PC-3 (cell line): ENCODE data around the gene CGRRF1.
A peak's percentile ranks its signal among the peaks of the same experiment; 100 is the strongest.

Experiments used
- EZH2 ChIP-seq: fragments of 300-600 bp; sonication (generic); IDR thresholded peaks from one replicate; pipeline ENCODE4 v1.6.1; 2017; ENCODE audit warnings: antibody characterized with exemption, mild to moderate bottlenecking, low read length; ENCODE audit not compliant: unreplicated experiment
- EZH2phosphoT487 ChIP-seq: fragments of 300-600 bp; sonication (generic); IDR thresholded peaks from 2 replicates; pipeline ENCODE4 v1.6.1; 2018; ENCODE audit warnings: mild to moderate bottlenecking, antibody characterized with exemption, low read length, borderline replicate concordance
- TF ChIP-seq, protein P1 (sequence below): fragments of 300-600 bp; sonication (generic); conservative IDR thresholded peaks from 2 replicates; pipeline ENCODE4 v1.5.1; 2017; ENCODE audit warnings: antibody characterized with exemption, low read depth, mild to moderate bottlenecking, low read length

DNA sequence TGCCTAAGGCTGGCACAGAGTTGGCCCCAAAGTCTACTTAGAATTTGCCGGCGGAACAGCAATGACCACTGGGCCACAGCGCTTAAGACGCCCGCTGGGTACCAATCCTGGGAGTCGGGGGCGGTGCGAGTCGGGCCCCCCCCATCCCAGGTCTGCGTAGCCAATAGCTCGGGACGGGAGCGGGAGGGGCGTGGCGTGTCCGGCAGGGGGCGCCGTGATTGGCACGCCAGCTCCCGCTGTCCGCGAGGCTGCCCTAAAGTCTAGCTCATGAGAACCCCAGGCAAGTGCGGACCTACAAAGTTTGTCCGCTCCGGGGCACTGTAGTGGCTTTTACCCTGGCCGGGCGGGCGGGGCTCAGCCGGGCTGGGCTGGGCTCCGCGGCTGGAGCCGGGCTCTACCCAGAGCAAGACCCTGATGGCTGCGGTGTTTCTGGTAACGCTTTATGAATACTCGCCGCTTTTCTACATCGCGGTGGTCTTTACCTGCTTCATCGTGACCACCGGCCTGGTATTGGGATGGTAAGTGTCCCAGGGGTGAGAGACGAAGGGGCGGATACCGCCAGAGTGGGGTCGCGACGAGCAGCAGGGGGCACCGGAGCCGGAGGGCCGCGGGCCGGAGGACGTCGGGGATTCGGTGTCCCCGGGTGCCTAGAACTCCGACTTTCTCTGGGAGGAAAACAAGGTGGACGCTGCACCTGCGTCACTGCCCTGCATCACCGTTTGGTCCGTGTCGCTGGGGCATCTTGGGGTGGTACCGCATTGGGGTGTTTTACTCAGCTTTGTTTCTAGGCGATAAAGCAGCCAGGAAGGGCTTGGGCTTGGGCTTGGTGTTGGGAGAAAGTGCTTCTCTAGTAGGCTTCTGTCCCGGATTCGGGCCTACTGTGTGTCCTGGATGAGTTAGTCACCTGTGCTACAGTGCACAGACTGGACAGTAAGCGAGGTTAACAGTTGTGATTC lies at the start of gene CGRRF1:
- TF ChIP-seq, protein P1, sequence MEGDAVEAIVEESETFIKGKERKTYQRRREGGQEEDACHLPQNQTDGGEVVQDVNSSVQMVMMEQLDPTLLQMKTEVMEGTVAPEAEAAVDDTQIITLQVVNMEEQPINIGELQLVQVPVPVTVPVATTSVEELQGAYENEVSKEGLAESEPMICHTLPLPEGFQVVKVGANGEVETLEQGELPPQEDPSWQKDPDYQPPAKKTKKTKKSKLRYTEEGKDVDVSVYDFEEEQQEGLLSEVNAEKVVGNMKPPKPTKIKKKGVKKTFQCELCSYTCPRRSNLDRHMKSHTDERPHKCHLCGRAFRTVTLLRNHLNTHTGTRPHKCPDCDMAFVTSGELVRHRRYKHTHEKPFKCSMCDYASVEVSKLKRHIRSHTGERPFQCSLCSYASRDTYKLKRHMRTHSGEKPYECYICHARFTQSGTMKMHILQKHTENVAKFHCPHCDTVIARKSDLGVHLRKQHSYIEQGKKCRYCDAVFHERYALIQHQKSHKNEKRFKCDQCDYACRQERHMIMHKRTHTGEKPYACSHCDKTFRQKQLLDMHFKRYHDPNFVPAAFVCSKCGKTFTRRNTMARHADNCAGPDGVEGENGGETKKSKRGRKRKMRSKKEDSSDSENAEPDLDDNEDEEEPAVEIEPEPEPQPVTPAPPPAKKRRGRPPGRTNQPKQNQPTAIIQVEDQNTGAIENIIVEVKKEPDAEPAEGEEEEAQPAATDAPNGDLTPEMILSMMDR, result peak; percentile 67
- TF ChIP-seq EZH2 (no peak), EZH2phosphoT487 (no peak)
